HG03469 (cell line): ENCODE results near the gene MIOX.
"Not testable (repeated sequence)": the region's sequence is repeated elsewhere in the genome, so short reads cannot be mapped to it uniquely, and the experiment has no call there.

Source experiments
- ATAC-seq: cut with Tn5 transposase; IDR thresholded peaks from one replicate; pipeline ENCODE4 v1.9.1; 2021; ENCODE audit warnings: mild to moderate bottlenecking, moderate library complexity, moderate number of reproducible peaks; ENCODE audit not compliant: unreplicated experiment

The MIOX gene

DNA sequence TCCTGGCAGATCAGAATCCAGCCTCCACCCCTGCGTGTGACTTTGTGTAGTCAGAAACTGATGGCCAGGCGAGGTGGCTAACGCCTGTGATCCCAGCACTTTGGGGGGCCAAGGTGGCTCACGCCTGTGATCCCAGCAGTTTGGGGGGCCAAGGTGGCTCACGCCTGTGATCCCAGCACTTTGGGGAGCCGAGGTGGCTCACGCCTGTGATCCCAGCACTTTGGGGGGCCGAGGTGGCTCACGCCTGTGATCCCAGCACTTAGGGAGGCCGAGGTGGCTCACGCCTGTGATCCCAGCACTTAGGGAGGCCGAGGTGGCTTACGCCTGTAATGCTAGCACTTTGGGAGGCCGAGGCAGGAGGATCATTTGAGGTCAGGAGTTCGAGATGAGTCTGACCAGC, 26.5 kb downstream of the MIOX start:
- ATAC-seq, result no peak

DNA sequence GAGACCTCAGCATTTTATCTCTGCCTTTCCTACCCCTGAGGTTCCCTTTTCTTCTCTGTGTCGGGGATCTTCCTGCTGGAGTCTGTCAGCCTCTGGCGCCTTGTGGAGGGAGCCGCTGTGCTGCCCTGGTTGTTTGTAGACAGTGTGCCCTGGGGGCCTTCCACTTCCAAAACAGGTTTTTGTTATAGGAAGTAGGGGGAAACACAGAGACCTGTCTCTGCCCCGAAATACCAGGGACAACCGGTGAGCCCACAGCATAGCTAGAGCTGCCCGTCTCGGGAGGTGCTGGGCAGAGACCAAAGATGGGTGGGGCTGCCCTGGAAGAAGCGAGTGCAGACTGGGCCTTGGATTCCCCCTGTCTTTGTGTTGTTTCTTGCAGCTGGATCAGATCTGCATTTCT, 29.4 kb downstream of the MIOX start:
- ATAC-seq, result no peak

DNA sequence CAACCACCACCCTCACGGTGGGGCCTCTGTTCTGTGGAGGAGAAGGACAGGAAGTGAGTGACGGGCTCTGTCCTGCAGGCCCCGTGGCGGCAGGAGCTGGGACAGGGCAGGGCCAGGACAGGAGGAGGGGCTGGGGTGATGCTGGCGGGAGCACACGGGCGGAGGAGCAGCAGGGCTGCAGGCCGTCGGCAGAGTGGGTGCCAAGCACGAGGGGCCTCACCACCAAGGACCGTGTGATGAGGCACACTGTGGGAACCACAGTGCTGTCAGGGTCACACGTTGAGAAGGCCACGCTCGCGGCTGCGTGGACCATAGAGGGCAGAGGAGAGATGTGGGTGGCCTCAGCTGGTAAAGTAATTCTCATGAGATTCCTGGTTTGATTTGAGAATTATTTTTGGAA, 30.2 kb downstream of the MIOX start:
- no peak for ATAC-seq

DNA sequence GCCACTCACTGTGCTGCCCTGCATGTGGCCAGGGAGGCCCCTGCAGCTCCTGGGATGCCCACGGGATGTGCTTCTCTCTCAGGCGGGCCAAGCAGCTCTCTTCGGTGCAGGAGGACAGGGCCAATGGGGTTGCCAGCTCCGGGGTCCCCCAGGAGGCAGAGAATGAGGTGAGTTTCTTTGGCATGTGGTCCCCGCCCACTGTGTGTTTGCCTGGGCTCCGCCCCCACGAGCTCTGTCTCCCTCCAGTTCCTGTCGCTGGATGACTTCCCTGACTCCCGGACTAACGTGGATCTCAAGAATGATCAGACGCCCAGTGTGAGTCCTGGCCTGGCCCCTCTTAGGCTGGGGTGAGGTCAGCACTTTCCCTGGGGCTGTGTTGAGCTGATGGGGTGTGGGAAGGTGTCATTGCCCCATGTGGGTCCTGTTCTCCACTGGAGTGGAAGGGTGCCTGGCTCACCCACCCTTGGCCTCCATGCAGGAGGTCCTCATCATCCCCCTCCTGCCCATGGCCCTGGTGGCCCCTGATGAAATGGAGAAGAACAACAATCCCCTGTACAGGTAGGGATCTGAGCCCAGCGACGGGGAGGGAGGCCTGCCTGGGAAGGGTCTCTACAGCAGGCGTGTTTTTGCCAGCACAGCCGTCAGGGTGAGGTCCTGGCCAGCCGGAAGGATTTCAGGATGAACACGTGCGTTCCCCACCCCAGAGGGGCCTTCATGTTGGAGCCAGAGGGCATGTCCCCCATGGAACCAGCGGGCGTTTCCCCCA, 31.0 kb downstream of the MIOX start:
- ATAC-seq, result no peak

DNA sequence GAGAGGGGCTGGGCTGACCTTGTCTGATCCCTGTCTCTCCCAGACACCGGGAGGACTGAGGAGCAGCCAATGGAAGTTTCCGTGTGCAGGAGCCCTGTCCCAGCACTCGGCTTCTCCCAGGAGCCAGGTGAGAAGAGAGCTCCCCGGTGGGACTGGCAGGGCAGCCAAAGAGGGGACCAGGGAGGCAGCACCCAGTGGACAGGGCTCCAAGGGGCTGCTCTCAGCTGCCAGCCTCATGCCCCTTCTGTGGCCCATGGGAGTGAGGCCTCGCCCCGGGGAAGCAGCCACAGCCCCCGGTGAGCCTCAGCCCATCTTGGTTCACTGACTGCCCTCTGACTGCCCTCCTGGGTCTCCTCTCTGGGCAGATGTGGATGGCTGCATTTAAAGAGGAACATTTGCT, 31.9 kb downstream of the MIOX start:
- ATAC-seq, result no peak

GRCh38 chr22:50519151-50519550, 32.5 kb downstream of the MIOX start:
- ATAC-seq, result no peak

- not testable (repeated sequence) for ATAC-seq
Measured at GRCh38 chr22:50520184-50520583, 33.5 kb downstream of the MIOX start.

DNA sequence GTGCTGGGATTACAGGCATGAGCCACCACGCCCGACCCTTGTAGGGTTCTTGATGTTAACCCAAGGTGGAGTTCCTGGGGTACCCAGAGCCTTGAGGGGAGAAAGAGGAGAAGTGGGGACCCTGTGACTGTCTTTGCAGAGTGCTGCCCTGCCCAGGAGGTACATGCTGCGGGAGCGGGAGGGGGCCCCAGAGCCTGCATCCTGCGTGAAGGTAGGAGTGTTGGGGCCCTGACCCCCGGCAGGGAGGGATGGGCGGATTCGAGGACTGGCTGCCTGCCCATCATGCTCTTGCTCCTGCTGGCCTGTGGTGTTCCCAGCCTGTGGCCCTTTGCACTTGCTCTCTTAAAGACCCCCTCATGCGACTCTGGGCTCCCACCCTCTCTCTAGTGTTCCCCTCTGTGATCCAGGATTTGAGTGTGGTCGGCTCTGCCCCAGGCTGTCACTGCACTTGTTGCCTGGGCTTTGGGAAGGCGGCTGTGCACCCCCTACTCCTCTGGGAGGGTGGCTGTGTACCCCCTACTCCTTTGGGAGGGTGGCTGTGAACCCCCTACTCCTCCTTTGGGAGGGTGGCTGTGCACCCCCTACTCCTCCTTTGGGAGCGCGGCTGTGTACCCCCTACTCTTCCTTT, 34.3 kb downstream of the MIOX start:
- ATAC-seq, result no peak

DNA sequence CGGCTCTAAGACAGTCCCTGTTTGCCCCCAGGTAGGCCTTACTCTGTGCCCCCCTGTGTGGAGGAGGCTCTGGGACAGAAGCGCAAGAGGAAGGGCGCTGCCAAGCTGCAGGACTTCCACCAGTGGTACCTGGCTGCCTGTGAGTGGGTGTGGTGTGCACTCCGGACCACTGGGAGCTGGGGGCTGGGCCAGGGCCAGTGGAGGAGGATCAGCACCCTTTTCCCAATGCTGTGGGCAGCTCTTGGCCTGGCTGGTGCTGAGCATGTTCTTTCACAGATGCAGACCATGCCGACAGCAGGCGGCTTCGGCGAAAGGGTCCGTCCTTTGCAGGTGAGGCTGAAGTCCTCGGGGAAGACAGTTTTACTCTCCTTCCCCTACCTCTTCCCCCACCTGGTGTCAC, 35.1 kb downstream of the MIOX start:
- ATAC-seq, result no peak

- ATAC-seq, result no peak
Measured at GRCh38 chr22:50522208-50522805, 35.6 kb downstream of the MIOX start.

- no peak for ATAC-seq
Measured at GRCh38 chr22:50522806-50523438, 36.3 kb downstream of the MIOX start.

DNA sequence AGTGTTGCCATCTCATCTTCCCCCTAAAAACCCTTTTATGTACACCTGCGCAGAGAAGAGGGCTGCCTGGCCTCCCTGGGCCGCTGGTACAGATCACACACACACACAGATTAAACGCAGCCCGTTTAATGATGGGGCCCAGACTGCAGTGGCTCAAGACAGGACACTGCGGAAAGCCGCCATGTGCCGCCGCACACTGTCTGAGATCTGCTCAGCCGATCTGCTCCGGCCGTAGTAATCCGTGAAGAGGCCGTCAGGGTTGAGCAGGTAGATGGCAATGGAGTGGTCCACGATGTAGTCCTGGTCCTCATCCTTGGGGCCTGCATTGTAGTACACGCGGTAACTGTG, 36.8 kb downstream of the MIOX start:
- ATAC-seq, result no peak

GRCh38 chr22:50523806-50524675, 37.4 kb downstream of the MIOX start:
- no peak for ATAC-seq

- ATAC-seq, result no peak
Measured at GRCh38 chr22:50524676-50525103, 38.0 kb downstream of the MIOX start.

- peak; percentile 30 for ATAC-seq
Measured at GRCh38 chr22:50525104-50525857, 38.6 kb downstream of the MIOX start, which contains the start of gene SCO2. TSS of gene SCO2 (minus strand) at chr22:50525598. CDS start at chr22:50524411, 1,187 bp downstream.

- no peak for ATAC-seq
Measured at GRCh38 chr22:50525858-50526107, 39.1 kb downstream of the MIOX start.

DNA sequence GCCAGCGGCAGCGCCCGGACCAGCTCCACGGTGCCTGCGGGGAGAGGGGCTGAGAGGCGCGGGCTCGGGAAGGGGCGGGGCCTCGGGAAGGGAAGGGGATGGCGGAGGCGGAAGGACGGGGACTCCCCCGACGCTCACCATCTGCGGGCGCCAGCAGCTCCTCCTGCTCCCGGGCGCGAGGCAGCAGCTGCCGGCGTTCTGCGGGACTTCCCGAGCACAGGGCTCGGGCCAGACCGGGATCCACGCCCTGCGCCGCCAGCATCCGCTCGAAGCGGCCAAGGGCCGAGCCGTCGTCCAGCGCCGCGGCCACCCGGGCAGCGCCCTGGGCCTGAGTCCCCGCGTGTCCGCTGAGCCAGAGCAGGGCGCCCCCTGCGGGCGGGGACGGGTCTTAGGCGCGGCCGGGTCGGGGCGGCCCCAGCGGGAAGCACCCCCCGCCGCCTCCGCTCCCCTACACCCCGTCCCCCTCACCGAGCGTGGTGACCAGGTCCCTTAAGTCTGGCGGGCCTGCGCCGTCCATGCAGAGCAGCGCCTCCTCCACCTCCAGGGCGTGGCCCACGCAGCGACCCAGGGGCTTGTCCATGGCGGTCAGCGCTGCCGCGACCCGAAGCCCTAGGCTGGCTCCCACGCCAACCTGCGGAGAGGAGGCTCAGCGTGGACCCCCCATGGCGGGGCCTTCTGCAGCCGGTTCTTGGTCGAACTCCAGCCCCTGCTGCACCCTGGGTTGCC, 39.6 kb downstream of the MIOX start:
- ATAC-seq, result no peak

GRCh38 chr22:50526834-50527801, 40.5 kb downstream of the MIOX start:
- no peak for ATAC-seq
